GM21619 (cell line): ENCODE data around the gene SLC16A6.
"Not testable (repeated sequence)": the region's sequence is repeated elsewhere in the genome, so short reads cannot be mapped to it uniquely, and the experiment has no call there.

Source experiments
- ATAC-seq: cut with Tn5 transposase; IDR thresholded peaks from one replicate; pipeline ENCODE4 v1.9.1; 2021; ENCODE audit not compliant: unreplicated experiment

Gene SLC16A6, protein sequence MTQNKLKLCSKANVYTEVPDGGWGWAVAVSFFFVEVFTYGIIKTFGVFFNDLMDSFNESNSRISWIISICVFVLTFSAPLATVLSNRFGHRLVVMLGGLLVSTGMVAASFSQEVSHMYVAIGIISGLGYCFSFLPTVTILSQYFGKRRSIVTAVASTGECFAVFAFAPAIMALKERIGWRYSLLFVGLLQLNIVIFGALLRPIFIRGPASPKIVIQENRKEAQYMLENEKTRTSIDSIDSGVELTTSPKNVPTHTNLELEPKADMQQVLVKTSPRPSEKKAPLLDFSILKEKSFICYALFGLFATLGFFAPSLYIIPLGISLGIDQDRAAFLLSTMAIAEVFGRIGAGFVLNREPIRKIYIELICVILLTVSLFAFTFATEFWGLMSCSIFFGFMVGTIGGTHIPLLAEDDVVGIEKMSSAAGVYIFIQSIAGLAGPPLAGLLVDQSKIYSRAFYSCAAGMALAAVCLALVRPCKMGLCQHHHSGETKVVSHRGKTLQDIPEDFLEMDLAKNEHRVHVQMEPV

DNA sequence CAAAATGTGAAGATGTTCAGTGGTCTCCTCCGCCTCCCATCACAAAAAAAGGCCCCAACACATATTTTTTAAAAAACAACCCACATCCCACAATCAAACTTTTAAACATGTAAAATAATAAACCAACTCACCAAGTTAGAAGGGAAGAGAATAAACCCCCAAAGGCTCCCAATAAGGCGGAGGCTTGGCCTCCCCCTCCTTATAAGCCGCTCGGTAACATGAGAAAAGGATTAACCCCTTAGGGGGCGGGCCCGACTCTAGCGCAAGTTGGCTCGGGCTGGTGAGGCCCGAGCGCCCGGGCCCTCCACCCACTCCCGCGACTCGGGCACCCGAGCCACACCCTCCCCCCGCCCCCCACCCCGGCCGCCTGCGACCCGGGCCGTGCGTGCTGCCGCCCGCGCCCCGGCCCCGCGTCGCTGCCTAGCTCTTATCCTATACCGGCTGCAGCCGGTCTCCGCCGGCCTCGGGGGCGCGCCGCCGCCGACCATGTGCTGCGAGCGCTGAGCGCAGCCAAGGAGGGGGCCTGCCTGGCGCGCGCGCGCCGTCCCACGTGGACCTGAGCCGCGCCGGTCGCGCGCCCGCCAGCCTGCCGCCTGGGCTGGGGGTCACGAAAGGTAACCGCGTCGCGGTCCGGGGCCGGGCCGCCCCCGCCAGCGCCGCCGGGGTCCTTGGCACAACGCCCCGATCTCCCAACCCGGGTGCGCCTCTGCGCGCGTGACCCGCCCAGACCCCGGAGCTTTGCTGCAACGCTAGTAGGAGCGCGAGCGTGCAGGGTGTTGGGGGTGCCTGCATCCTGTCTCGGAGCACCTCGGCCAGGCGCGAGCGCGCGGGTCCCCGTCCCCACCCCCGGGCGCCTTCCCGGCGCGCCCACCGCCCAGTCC lies at the start of gene SLC16A6, which contains the start of gene ARSG:
TSS of gene SLC16A6 (minus strand) at position 173 of the 881 bp plus-strand sequence. CDS start 12,807 bp downstream, outside the sequence.
TSS of gene ARSG (plus strand) at position 541 of the 881 bp plus-strand sequence. CDS start 15,999 bp downstream, outside the sequence.
- peak; percentile 42 for ATAC-seq

DNA sequence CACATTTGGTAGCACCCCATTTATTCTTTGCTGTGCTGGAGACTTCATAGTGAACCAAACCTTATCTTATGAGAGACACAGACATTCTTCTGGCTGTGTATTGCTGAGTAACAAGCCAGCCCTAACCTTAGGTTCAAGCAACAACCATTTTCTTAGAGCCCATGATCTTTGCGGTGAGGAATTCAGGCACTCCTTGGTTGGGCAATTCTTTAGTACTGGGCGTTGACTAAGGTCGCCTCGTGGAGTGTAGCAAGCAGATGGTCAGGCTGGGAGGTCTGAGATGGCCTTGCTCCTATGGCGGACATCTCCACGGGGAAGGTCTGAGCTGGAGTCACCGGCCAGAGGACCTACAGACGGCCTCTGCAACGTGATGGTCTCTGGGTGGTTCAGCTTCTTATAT lies 43.5 kb upstream of the SLC16A6 start:
- ATAC-seq, result no peak

DNA sequence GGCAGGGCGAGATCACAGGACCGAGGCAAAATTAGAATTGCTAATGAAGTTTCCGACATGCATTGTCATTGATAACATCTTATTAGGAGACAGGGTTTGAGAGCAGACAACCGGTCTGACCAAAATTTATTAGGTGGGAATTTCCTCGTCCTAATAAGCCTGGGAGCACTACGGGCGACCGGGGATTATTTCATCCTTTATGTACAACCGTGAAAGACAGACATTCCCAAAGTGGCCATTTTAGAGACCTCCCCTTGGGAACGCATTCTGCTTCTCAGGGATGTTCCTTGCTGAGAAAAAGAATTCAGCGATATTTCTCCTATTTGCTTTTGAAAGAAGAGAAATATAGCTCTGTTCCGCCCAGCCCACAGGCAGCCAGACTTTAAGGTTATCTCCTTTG lies 41.0 kb upstream of the SLC16A6 start:
- ATAC-seq, result not testable (repeated sequence)

DNA sequence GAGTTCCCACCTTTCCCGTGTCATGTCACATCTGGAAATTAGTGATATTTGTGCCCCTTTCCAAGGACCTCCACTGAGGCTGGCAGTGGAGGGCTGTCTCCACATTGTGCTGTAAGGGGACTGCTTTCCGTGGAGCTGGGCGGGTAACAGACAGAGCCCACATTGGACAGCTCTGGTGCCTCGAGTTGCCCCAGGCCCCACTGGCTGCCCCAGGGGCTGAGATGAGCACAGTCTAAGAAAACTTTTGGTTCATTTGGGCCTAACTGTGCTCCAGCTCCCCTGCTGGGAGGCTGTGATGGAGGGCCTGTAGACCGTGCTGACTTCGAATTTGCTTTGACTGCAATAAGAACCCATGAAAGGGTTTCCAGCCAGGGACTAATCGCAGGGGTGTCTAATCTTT lies 38.4 kb upstream of the SLC16A6 start:
- no peak for ATAC-seq

DNA sequence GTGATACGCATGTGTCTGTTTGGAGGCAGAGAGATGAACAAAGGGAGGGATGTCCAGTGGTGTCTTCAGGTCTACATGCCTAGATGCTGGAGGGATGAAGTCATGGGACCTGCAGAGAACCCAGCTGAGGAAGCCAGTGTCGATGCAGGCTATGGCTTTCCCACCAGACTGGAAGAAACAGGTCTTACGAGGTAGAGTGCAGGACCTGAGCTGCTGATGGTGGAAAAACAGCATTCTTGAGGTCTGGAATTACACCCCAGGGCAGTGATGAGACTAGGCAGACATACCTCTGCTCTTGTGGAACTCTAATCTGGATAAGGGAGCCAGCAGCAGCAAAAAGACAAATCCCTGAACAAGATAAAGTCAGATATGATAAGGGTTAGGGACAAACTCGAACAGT lies 37.7 kb upstream of the SLC16A6 start:
- no peak for ATAC-seq

DNA sequence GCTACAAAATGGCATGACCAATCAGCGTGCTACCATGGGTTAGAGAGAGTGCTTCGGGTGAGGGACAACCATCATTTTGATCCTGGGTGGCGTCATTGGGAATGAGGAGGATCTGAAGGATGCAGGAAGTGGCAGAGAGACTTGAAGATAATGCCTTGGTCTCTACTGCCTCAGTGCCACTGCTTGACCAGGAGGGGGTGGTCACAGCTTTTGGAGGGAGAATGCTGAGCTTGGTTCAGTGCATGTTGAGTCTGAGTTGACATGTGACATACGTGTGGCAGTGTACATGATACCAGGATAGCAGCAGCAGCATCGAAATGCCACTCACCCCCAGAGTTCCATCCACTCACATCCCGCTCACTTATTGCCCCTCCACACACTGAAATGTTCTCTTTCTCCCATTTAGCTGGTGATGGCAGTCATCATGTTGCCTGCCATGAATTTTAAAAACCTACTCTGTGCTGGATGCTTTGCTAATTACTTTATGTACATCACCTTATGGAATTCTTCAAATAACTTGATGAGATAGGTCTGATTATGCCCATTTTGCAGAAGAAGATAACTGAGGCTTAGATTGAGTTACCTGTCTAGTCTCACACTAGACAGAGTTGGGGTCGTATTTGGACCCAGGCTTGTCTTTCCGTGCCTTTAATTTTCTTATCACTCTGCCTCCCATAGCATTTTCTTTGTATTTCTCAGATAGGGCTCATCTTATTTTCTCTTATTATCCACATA lies 37.1 kb upstream of the SLC16A6 start:
- ATAC-seq, result no peak

DNA sequence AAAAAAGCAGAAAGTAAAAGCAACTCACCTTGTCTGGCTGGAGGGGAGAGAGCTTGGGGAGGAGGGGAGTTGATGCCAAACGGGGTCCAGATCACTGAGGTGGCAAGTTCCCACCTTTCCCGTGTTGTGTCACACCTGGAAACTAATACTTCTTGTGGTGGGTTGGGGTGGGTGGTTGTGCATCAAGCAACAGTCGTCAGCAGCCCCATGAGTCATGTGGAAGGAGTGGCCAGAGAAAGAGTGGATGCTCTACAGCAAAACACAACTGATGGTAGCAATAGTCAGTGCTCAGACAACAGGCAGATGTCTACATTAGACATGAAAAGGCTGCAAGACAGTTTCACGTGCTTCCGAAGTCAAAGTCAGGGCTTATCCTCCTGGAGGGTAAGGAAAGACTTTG lies 35.8 kb upstream of the SLC16A6 start:
- ATAC-seq, result no peak

DNA sequence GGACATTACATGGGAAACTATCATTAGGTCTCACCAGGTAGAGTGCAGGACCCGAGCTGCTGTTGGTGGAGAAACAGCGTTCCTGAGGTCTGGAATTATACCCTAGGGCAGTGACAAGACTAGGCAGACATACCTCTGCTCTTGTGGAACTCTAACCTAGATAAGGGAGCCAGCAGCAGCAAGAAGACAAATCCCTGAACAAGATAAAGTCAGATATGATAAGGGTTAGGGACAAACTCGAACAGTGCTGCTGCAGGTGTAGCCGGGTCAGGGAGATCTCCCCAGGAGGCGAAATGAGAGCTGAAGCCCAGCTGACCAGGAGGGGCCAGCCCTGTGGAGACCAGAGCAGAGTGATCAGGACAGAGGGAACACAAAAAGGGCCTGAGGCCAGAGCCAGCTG lies 35.0 kb upstream of the SLC16A6 start:
- ATAC-seq, result no peak

DNA sequence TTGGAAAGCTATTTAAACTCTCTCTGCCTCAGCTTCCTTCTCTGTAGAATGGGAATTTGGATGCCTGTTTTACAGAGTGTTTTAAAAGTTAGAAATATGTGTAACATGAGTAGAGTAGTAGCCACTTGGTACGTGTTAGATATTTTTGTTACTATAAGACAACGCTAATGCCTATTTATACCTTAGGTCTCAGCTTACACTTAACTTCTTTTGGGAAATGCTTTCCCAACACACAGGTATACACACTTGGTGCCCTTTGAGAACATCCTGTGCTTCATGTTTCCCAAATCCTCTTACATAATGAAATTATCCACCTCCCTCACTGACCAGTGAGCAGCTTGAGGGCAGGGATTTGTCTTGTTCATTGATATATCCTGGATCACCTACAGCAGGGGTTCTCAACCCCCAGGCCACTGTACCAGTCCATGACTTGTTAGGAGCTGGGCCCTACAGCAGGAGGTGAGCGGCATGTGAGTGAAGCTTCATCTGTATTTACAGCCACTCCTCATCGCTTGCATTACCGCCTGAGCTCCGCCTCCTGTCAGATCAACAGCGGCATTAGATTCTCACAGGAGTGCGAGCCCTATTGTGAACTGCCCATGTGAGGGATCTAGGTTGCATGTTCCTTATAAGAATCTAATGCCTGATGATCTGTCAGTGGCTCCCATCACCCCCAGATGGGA lies 33.9 kb upstream of the SLC16A6 start:
- ATAC-seq, result no peak

DNA sequence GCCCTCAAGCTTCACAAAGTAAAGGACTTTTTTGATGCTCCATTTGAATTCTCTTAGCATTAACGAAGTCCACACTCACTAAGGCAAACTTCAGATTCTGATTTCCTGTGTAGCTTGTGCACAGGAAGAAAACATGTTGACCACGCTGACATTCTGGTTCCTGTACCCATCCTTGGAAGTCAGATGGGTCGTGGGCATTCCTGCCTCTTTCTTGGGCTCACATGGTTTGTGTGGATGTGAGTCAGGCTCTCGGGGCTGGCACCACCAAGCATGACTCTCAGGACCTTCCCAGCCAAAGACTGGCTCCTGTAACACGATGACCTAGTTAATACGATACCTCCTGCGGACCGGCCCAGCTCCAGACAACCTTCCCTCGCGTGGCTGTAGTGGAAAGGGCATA lies 33.2 kb upstream of the SLC16A6 start:
- no peak for ATAC-seq

DNA sequence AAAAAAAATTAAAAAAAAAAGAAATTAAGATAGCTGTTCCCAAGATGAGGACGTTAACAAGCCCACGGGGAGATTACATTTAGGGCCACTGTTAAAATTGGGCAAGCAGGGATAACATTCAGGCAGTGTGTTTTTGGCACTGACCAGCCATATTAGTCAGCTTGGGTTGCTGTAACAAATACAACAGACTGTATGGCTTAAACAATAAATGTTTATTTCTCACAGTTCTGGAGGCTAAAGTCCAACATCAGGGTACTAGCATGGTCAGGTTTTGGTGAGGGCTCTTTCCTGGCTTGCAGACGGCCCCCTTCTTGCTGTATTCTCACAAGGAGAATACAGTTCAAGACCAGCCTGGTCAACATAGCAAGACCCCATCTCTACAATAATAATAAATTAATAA lies 31.7 kb upstream of the SLC16A6 start:
- no peak for ATAC-seq

DNA sequence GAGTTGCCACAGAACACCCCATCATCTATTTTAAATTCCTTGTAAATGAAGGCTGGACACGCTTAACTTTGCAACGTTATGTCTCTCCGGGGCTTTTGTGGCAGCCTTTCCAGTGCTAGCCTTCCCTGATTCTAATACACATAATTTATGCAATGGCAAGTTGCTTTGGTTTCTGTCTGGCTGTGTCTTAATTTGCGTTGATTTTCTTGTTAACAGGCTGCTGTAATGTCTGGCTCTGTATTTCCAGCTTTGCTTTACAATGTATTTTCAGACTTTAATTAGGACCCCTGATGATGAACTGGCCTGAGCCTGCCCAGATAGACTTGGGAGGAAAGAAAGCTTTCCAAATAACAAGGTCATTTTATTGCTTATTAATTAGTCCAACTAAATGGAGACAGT lies 30.6 kb upstream of the SLC16A6 start:
- ATAC-seq, result no peak

DNA sequence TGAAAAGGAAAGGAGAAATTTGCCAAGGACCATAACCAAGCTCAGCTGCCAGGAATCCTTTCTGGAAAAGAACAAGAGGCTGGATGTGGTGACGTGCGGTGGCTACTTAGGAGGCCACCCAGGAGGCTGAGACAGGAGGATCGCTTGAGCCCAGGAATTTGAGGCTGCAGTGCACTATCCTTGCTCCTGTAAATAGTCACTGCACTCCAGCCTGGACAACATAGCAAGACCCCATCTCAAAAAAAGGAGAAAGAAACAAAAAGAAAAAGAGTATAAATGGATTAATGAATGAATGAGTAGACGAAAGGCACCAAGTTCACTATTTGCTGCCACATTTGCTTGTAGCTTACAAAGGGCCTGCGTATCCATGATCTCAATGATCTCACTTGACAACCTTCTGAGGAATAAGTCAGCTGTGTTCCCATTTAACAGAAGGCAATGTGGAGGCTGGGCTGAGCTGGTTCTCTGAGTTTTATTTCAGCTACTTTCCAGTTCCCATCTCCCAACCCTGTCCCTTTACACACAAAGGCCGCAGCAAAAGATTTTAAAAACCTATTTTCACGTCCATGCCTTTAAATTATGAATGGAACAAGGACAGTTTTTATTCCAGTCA lies 30.1 kb upstream of the SLC16A6 start:
- ATAC-seq, result no peak

DNA sequence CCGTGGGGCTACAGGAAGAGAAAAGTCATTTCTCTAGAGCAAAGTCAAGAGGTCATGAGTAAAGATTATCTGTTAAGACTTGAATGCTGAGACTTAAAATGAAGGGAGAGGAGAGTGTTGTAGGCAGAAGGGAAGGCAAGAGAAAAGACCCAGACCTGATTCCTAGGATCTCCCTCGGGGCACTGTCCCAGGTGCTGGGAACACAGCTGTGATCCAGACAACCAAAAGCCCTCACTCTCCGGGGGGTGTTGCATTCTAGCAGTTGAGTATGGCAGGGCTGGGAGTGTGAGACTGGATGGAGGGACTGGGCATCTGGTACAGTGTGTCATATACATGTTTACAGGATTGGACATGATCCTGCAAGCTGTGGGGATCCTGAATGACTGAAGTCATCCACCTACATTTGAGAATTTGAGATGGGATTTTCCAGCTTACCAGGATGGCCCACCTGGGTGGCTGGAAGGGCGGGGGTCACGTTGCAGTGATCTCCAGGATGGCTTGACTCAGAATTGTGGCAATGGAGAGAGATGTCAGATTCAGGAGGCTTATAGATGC lies 29.5 kb upstream of the SLC16A6 start:
- no peak for ATAC-seq

DNA sequence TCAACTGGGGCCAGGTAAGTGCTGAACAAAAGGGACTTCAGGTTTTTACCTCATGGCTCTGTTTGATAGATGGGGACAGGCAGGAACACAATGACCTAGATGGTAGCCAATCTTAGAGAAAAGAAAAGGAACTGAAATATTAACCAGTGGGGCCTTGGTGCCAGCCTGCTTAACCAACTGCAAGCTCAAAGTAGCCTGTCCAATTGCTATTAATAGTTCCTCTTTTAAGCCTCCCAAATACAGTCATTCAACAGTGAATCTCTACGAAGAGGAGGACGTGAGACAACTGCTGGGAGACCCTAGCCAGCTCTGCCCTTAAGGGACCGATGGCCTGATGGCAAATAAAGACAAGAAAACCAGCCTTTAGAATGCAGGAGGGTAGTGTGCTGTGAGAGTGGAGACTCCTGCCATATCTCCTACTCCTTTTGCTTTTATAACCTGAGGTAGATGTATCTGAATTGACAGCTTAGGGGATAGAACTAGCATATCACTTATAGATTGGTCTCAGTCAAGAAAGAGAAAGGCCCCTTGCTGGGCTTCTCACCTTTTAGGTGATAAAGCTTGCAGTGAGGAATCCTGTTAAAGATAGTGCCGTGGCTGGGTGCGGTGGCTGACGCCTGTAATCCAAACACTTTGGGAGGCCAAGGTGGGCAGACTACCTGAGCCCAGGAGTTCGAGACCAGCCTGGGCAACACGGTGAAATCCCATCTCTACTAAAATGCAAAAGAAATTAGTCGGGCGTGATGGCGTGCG lies 28.7 kb upstream of the SLC16A6 start:
- ATAC-seq, result no peak

DNA sequence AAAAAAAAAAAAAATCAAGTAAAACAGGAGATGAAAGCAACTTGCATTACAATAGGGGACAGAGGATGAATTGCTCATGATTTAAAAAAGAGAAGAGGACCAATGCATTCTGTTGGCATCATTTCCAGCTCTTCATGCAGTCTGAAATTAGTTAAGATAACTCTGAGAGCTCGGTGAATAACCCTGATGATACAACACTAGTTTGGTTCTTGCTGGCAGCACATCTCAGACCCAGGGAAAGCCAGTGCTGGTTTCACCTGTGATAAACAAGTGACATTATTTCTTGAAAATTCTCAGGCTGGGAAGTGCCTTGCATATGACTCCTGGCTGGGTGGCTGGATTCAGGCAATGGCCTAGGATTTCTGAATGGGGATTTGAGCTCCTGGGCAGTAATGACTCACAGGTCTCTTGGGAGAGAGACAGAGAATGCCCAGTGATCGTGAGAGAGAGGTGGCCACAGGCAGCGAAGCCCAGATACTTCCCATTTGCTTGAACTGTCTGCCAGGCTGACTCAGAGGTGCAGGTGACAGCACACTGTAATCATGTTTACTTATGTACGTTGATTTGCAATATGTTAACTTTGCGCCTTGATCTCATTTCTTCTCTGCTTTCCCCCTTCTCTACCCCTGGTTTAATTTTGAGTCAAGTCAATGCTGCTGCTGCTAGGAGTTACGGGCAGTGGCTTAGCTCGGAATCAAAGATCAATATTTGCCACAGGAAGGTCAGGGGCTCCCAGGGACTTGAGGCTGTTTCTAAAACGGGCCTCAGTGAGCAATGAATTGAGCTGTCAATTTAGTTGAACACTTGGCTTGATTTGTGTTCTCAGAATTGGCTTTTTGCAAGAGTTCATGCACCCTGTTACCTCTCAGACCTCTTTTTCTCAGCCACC lies 27.4 kb upstream of the SLC16A6 start:
- no peak for ATAC-seq

DNA sequence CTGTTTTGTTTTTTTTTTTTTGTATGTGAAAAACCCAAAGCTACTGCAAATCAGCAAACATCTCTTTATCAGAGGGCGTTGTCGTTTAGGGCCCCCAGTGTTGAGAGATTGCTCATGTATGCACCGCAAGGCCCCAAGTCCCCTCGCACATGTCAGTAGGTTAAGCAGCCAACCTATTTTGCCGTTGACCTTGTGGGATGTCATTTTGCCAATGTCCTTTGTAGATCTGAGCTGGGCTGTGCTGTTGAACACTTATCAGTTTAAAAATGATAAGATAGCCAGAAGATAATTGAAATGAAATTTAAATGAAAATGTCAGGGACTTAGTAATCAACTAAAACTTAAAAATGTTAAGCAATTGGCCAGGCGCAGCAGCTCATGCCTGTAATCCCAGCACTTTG lies 26.5 kb upstream of the SLC16A6 start:
- ATAC-seq, result no peak

DNA sequence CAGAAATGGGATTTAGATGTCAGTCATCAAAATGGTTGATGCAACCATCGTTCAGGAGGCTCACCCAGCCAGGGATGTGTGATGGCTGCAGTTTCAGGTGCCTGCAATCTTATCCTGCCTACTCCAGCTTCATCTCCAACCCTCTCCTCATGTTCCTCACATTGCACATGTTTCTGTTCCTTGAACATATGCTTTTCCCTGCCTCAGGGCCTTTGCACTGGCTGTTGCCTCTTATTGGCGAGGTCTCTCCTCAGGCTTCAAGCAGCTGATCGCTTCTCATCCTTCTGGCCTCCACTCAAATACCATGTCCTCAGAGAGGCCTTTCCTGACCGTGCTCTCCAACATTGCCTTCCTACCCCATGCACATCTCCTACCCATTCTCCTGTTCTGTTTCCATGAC lies 25.0 kb upstream of the SLC16A6 start:
- no peak for ATAC-seq
